HG03097 (cell line): ENCODE data around the gene ASIC5.
A peak's percentile ranks its signal among the peaks of the same experiment; 100 is the strongest.

Experiments used
- ATAC-seq: cut with Tn5 transposase; IDR thresholded peaks from one replicate; pipeline ENCODE4 v1.9.1; 2021; ENCODE audit not compliant: unreplicated experiment, low FRiP score

The ASIC5 gene

GRCh38 chr4:155883895-155884294 lies 17.8 kb upstream of the ASIC5 start:
- no peak for ATAC-seq

- ATAC-seq, result no peak
Measured at GRCh38 chr4:155881555-155881954, 15.5 kb upstream of the ASIC5 start.

GRCh38 chr4:155879767-155880166 lies 13.7 kb upstream of the ASIC5 start:
- no peak for ATAC-seq

GRCh38 chr4:155878611-155879010 lies 12.5 kb upstream of the ASIC5 start:
- ATAC-seq, result no peak

GRCh38 chr4:155877971-155878370 lies 11.9 kb upstream of the ASIC5 start:
- ATAC-seq, result no peak

GRCh38 chr4:155875878-155876277 lies 9.8 kb upstream of the ASIC5 start:
- no peak for ATAC-seq

GRCh38 chr4:155855897-155856296 lies 10.2 kb downstream of the ASIC5 start:
- no peak for ATAC-seq

- no peak for ATAC-seq
Measured at GRCh38 chr4:155854582-155855226, 11.4 kb downstream of the ASIC5 start.

GRCh38 chr4:155853189-155853588 lies 12.9 kb downstream of the ASIC5 start:
- no peak for ATAC-seq

- no peak for ATAC-seq
Measured at GRCh38 chr4:155849042-155849441, 17.0 kb downstream of the ASIC5 start.

- ATAC-seq, result no peak
Measured at GRCh38 chr4:155846929-155847328, 19.1 kb downstream of the ASIC5 start.

- no peak for ATAC-seq
Measured at GRCh38 chr4:155842080-155842479, 24.0 kb downstream of the ASIC5 start.

GRCh38 chr4:155837203-155837796 lies 28.8 kb downstream of the ASIC5 start:
- no peak for ATAC-seq

- no peak for ATAC-seq
Measured at GRCh38 chr4:155832664-155833063, 33.4 kb downstream of the ASIC5 start.

GRCh38 chr4:155828628-155829027 lies 37.4 kb downstream of the ASIC5 start:
- ATAC-seq, result no peak

- ATAC-seq, result no peak
Measured at GRCh38 chr4:155822572-155822971, 43.5 kb downstream of the ASIC5 start.

- no peak for ATAC-seq
Measured at GRCh38 chr4:155820887-155821518, 45.1 kb downstream of the ASIC5 start.

GRCh38 chr4:155819066-155819465 lies 47.0 kb downstream of the ASIC5 start:
- no peak for ATAC-seq

GRCh38 chr4:155818639-155819038 lies 47.4 kb downstream of the ASIC5 start:
- no peak for ATAC-seq

- no peak for ATAC-seq
Measured at GRCh38 chr4:155811083-155811482, 55.0 kb downstream of the ASIC5 start.

GRCh38 chr4:155809835-155810234 lies 56.2 kb downstream of the ASIC5 start:
- peak; percentile 92 for ATAC-seq

GRCh38 chr4:155807021-155807420 lies 59.1 kb downstream of the ASIC5 start:
- ATAC-seq, result no peak
